ENCODE results near the gene CA5A. TPM values are rescaled to one million over a fixed set of nuclear protein-coding genes. Genes with fewer than 3 reads are reported as not detected.

Gene CA5A
- total and polyA plus RNA-seq, 2 of the 13 experiments (the other 11 are each of a cell fraction or from before 2014, with no cell fraction given): 66.8 to 106 TPM

- TF ChIP-seq ATF2 (CRISPR knock-in tag; IDR thresholded peaks at IDR 0.05) (peak; percentile 1; the same call in 1 of the 2 replicates), RFX5 (IDR thresholded peaks at IDR 0.05; ENCODE audit: low read depth, low read length) (no peak), PRDM15 (CRISPR knock-in tag; IDR thresholded peaks at IDR 0.05) (no peak), ZNF652 (CRISPR knock-in tag; IDR thresholded peaks at IDR 0.05; ENCODE audit: borderline replicate concordance, low read depth) (no peak), ZSCAN29 (CRISPR knock-in tag; conservative IDR thresholded peaks at IDR 0.05) (peak; percentile 49; the same call in 1 of the 2 replicates), PREB (CRISPR knock-in tag; IDR thresholded peaks at IDR 0.05) (no peak), CEBPG (CRISPR knock-in tag; IDR thresholded peaks at IDR 0.05) (no peak), TRIM24 (CRISPR knock-in tag; IDR thresholded peaks at IDR 0.05) (no peak), ZNF329 (CRISPR knock-in tag; IDR thresholded peaks at IDR 0.05; ENCODE audit: low read depth) (0 out of 2 replicates have a peak, but pooled peaks have one; percentile 34), MEIS2 (CRISPR knock-in tag; IDR thresholded peaks at IDR 0.05) (no peak), ZFP90 (CRISPR knock-in tag; IDR thresholded peaks at IDR 0.05; ENCODE audit: borderline replicate concordance) (no peak), ZMAT3 (CRISPR knock-in tag; conservative IDR thresholded peaks at IDR 0.05) (no peak), PHF8 (CRISPR knock-in tag; IDR thresholded peaks at IDR 0.05) (no peak), ZNF639 (CRISPR knock-in tag; conservative IDR thresholded peaks at IDR 0.05) (no peak)
- TF ChIP-seq, protein P1, sequence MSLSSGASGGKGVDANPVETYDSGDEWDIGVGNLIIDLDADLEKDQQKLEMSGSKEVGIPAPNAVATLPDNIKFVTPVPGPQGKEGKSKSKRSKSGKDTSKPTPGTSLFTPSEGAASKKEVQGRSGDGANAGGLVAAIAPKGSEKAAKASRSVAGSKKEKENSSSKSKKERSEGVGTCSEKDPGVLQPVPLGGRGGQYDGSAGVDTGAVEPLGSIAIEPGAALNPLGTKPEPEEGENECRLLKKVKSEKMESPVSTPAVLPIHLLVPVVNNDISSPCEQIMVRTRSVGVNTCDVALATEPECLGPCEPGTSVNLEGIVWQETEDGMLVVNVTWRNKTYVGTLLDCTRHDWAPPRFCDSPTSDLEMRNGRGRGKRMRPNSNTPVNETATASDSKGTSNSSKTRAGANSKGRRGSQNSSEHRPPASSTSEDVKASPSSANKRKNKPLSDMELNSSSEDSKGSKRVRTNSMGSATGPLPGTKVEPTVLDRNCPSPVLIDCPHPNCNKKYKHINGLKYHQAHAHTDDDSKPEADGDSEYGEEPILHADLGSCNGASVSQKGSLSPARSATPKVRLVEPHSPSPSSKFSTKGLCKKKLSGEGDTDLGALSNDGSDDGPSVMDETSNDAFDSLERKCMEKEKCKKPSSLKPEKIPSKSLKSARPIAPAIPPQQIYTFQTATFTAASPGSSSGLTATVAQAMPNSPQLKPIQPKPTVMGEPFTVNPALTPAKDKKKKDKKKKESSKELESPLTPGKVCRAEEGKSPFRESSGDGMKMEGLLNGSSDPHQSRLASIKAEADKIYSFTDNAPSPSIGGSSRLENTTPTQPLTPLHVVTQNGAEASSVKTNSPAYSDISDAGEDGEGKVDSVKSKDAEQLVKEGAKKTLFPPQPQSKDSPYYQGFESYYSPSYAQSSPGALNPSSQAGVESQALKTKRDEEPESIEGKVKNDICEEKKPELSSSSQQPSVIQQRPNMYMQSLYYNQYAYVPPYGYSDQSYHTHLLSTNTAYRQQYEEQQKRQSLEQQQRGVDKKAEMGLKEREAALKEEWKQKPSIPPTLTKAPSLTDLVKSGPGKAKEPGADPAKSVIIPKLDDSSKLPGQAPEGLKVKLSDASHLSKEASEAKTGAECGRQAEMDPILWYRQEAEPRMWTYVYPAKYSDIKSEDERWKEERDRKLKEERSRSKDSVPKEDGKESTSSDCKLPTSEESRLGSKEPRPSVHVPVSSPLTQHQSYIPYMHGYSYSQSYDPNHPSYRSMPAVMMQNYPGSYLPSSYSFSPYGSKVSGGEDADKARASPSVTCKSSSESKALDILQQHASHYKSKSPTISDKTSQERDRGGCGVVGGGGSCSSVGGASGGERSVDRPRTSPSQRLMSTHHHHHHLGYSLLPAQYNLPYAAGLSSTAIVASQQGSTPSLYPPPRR (CRISPR knock-in tag; IDR thresholded peaks at IDR 0.05; ENCODE audit: borderline replicate concordance): 0 out of 2 replicates have a peak, but pooled peaks have one; percentile 26
- TF ChIP-seq, protein P2, sequence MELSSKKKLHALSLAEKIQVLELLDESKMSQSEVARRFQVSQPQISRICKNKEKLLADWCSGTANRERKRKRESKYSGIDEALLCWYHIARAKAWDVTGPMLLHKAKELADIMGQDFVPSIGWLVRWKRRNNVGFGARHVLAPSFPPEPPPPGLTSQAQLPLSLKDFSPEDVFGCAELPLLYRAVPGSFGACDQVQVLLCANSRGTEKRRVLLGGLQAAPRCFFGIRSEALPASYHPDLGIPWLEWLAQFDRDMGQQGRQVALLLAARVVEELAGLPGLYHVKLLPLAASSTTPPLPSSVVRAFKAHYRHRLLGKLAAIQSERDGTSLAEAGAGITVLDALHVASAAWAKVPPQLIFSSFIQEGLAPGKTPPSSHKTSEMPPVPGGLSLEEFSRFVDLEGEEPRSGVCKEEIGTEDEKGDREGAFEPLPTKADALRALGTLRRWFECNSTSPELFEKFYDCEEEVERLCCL (CRISPR knock-in tag; IDR thresholded peaks at IDR 0.05; ENCODE audit: borderline replicate concordance): no peak
These were observed 92.6 kb downstream of the CA5A start (continued) for GRCh38 chr16:87843678-87844105.
